Activated T-cell treated with anti-CD3 and anti-CD28 coated beads, Interleukin-2, amount 50 U/mL, for 72 hours (primary cell): ENCODE data around the gene IRF1. TPM values are rescaled to one million over a fixed set of nuclear protein-coding genes. Genes with fewer than 3 reads are reported as not detected.

Experiments
- ATAC-seq, 2 donors: fragments of 150-1000 bp; cut with Tn5 transposase; replicated peaks in 1 of 2; 2 replicates each; pipeline ENCODE4 v1.10.0; 2021; ENCODE audit warnings: moderate library complexity in 2 of 2, mild to moderate bottlenecking in 1 of 2
- DNase-seq, 2 donors: peaks; one replicate each; pipeline ENCODE4 v3.0.0; 2021 to 2022; ENCODE audit warnings: mixed read lengths in 1 of 2
- H3K27ac Mint-ChIP-seq: one replicate; pipeline ENCODE4 v1.8.0; 2022; ENCODE audit warnings: mild to moderate bottlenecking, moderate library complexity, mixed read lengths
- H3K27me3 Mint-ChIP-seq: one replicate; pipeline ENCODE4 v1.8.0; 2022; ENCODE audit warnings: low read depth, mixed read lengths
- H3K36me3 Mint-ChIP-seq, 2 donors: one replicate each; pipeline ENCODE4 v1.8.0; 2022; ENCODE audit warnings: mixed read lengths in 2 of 2, mild to moderate bottlenecking in 1 of 2; ENCODE audit not compliant: insufficient read depth in 2 of 2
- H3K4me1 Mint-ChIP-seq: one replicate; pipeline ENCODE4 v1.8.0; 2022; ENCODE audit warnings: low read depth, mixed read lengths
- H3K4me3 Mint-ChIP-seq, 2 donors: one replicate each; pipeline ENCODE4 v1.8.0; 2022; ENCODE audit warnings: mild to moderate bottlenecking in 2 of 2, mixed read lengths in 2 of 2, moderate library complexity in 2 of 2
- H3K9me3 Mint-ChIP-seq, 2 donors: one replicate each; pipeline ENCODE4 v1.8.0; 2022; ENCODE audit warnings: mixed read lengths in 2 of 2
- total RNA-seq, 2 donors: library from RNA; stranded (reverse); gene quantifications; one replicate each; pipeline ENCODE4 v1.2.3, GENCODE V29; 2022

IRF1 gene
- total RNA-seq, 2 donors from 2014 or later = 212 to 226 TPM

DNA sequence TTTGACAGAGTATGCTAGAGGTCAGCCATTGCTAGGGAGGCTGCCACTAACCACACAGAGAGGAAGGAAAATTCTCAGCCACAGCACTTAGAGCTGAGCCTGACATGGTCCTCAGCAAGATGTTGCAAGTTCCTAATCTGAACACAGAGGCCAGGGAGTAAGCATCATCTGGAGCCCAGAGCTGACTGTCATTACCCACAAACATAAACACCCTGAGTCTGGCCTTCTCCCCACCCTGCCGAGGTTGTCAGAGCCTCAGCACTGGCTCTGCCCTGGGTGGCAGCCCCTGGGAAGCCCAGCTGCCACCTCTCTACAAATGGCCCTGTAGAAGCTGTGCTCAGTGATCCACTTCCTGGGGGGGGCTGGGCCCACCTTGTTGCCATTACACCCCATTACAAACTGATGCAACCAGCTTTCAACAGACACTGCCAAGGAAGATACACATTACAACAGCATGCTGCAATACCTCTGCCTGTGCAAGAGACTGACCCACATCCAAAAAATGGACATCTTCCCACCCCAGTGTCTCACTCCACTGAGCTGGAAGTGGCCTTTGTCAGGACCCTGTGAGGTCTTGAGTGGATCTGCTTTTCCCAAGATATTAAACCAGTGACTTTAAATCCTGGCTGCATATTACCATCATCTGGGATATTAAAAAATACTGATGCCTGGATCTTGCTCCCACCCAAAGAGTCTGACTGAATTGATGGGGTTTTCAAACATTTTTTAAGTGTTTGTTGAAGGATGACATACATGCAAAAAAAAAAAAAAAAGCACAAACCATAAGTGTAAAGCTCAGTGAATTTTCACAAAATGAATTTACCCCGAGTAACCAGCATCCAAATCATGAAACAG lies 33.0 kb downstream of the IRF1 start:
- H3K4me3 Mint-ChIP-seq = peak overlapping the region; percentile 77 to 81
- H3K9me3 Mint-ChIP-seq = peaks cover 0 to 3% of the 10 kb centered on the region in 2 donors
- peaks cover 89% of the 10 kb centered on the region for H3K4me1 Mint-ChIP-seq
- peak; percentile 67 to 68 for ATAC-seq
- DNase-seq = peak; percentile 58 to 59
- H3K36me3 Mint-ChIP-seq = peaks cover 12 to 22% of the 10 kb centered on the region in 2 donors
- peaks cover 11% of the 10 kb centered on the region for H3K27me3 Mint-ChIP-seq
- peak overlapping the region; percentile 99 for H3K27ac Mint-ChIP-seq

DNA sequence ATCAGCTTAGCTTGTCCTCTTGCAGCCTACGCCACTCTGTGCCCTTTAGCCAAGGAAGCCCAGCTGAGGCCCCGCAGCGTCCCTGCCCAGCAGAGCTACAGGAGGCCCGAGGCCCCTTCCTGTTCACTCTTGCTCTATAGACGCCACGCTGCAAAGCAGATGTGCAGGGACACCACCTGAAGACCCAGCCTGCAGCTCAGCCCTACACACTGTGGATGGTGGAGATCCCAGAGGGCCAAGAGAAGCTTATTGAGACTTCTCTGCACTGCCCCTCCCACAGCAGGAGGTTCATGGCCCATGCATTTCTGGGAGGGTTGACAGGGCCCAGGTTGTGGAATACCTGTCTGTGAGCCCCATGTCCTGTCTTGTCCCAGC lies 33.6 kb downstream of the IRF1 start:
- Mint-ChIP-seq H3K36me3 (peaks cover 12 to 22% of the 10 kb centered on the region in 2 donors), H3K9me3 (peaks cover 0 to 3% of the 10 kb centered on the region in 2 donors), H3K4me1 (peaks cover 87% of the 10 kb centered on the region), H3K27ac (peak overlapping the region; percentile 99), H3K27me3 (peaks cover 9% of the 10 kb centered on the region), H3K4me3 (peak overlapping the region; percentile 77 to 81)
- DNase-seq (no peak), ATAC-seq (peak; percentile 14 to 16)

DNA sequence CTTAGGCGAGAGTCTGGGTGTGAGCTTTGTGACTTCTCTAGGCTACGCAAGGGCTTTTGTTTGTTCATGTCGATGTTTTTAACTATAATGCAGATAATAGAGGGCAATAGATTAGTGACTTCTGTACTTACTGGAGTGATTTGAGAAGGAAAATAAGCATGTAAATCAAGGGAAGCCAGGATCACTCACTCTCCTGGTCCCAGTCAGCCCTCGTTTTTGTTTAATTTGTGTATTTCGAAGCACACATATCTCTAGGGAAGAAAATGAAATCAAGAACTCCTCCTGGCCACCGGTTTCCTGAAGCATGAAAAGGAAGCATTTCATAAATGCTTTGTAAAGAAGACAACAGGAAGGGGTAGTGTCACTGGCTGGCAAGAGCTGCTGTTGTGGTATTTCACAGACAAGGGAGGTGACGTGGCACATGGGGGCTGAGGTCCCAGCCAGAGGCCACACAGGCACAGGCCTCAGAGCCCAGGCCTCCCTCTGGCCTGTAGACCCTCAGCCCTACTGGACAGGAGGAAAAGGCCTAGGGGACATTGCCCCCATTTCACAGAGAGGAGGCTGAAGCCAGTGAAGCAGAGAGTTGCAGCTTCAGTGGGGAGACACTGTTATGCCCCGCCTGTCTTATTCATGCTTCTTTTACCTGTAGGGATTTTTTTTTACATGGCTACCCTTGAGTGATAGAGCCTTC lies 34.1 kb downstream of the IRF1 start:
- Mint-ChIP-seq H3K4me1 (peaks cover 83% of the 10 kb centered on the region), H3K27ac (peak overlapping the region; percentile 99), H3K4me3 (peak overlapping the region; percentile 77 to 81), H3K27me3 (peaks cover 9% of the 10 kb centered on the region), H3K9me3 (peaks cover 0 to 3% of the 10 kb centered on the region in 2 donors), H3K36me3 (peaks cover 12 to 20% of the 10 kb centered on the region in 2 donors)
- ATAC-seq = peak; percentile 60 to 66
- DNase-seq = peak; percentile 69 to 73

DNA sequence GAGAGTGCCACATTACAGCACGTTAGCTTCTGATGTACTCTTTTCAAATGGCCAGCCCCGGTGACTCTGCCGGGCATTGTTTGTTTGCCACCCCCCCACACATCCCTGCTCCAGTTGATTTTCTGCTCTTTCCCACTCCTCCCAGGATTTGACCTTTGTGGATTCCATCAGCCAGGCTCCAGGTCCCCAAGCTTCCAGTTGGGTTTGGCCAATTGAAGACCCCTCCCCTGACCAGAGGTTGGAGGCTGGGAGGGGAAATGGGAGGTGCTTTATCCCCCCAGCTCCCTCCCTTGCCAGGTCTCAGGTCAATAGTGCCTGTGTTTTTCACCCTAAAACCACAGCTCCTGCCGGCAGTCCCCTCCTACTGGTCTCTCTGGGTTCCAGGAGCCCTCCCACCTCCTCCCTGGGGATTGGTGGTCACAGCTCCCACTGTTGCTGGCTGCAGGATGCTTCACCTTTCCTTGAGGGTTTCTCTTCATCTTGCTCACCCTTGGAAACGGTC lies 34.9 kb downstream of the IRF1 start:
- Mint-ChIP-seq H3K9me3 (peaks cover 0 to 3% of the 10 kb centered on the region in 2 donors), H3K36me3 (peaks cover 10 to 14% of the 10 kb centered on the region in 2 donors), H3K4me1 (peaks cover 79% of the 10 kb centered on the region), H3K4me3 (peak overlapping the region; percentile 77 to 81), H3K27ac (peak overlapping the region; percentile 99), H3K27me3 (peaks cover 3% of the 10 kb centered on the region)
- ATAC-seq (no peak), DNase-seq (no peak)

DNA sequence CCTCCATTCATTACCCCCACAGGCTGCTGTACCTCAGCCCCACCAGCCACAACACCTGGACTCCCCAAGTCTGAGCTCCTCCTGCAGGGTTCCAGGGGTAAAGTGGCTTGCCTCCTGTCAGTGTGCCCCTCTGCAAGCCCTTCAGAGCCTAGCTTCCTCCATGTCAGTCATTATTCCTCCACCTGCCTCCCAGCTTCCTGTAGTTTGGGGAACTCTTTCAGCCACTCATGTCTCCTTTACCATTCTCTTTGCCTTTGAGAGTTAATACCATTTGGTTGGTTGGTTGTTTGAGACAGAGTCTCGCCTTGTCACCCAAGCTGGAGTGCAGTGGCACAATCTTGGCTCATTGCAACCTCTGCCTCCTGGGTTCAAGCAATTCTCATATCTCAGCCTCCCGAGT lies 36.2 kb downstream of the IRF1 start:
- DNase-seq (no peak), ATAC-seq (no peak)
- Mint-ChIP-seq H3K27me3 (no peaks in the 10 kb centered on the region), H3K27ac (peak overlapping the region; percentile 13), H3K9me3 (peaks cover 0 to 2% of the 10 kb centered on the region in 2 donors), H3K4me3 (no peak overlapping the region), H3K36me3 (peaks cover 5 to 9% of the 10 kb centered on the region in 2 donors), H3K4me1 (peaks cover 66% of the 10 kb centered on the region)

DNA sequence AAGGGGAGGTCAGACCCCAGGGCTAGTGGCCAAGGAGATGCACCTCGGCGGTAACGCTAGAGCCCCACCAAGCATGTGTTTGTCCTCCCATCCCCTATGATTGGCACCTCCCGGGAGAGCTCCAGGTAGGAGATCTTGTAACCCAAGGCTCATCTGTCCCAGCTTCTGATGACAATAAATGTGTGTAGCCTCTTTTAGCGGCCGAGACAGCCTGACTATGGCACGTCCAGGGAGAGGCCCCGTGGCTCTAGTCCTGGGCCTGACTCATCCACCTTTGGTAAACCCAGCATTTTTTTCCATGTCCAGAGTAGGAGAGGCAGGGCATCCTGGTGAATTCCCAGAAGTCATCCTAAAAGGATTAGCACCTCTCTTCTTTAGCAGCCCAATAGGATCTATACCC lies 39.2 kb downstream of the IRF1 start:
- Mint-ChIP-seq H3K9me3 (peaks cover 2 to 3% of the 10 kb centered on the region in 2 donors), H3K4me1 (peaks cover 59% of the 10 kb centered on the region), H3K27ac (no peak overlapping the region), H3K27me3 (no peaks in the 10 kb centered on the region), H3K36me3 (peaks cover 13 to 24% of the 10 kb centered on the region in 2 donors), H3K4me3 (no peak overlapping the region)
- no peak for DNase-seq
- ATAC-seq = no peak

DNA sequence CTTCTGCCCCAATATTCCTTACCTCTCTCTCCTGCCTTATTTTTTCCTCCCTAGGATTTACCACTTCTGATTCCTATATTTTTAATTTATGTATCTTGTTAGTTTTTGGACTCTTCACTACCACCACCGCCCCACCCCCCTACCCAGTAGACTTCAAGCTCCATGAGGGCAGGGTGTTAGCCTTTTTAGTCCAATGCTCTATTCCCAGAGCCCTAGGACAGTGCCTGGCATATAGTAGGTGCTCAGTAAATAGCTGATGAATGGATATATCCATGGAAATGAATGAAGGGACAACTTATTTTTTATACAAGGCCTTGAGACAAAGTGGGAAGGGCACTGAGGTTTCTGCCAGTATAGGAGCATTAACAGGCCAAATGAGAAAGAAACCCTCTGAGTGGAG lies 41.5 kb downstream of the IRF1 start:
- Mint-ChIP-seq H3K27me3 (no peaks in the 10 kb centered on the region), H3K4me3 (no peak overlapping the region), H3K9me3 (peaks cover 2 to 3% of the 10 kb centered on the region in 2 donors), H3K36me3 (peaks cover 12 to 17% of the 10 kb centered on the region in 2 donors), H3K4me1 (peaks cover 48% of the 10 kb centered on the region), H3K27ac (no peak overlapping the region)
- ATAC-seq (no peak), DNase-seq (no peak)

DNA sequence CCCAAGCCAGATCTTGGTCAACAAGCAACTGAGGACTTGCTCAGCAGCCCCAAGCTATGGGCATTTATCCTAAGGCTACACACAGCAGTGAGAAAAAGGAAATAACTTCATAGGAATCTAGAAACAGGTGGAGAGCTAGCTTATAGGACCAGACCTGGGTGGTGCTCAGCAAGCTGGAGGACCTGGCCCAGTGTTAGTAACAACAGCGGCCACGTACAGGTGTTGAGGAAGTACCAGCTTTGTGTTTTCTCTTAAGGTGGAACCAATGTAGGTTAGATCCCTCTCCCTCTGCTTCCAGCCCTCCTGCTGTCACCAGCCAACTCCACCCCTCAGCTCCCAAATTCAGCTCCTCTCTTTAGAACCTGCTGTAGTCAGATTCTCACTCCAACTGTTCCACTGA lies 43.4 kb downstream of the IRF1 start:
- DNase-seq (no peak), ATAC-seq (no peak)
- Mint-ChIP-seq H3K4me3 (no peak overlapping the region), H3K27me3 (no peaks in the 10 kb centered on the region), H3K36me3 (peaks cover 8 to 15% of the 10 kb centered on the region in 2 donors), H3K27ac (no peak overlapping the region), H3K4me1 (peaks cover 47% of the 10 kb centered on the region), H3K9me3 (peaks cover 0 to 3% of the 10 kb centered on the region in 2 donors)

DNA sequence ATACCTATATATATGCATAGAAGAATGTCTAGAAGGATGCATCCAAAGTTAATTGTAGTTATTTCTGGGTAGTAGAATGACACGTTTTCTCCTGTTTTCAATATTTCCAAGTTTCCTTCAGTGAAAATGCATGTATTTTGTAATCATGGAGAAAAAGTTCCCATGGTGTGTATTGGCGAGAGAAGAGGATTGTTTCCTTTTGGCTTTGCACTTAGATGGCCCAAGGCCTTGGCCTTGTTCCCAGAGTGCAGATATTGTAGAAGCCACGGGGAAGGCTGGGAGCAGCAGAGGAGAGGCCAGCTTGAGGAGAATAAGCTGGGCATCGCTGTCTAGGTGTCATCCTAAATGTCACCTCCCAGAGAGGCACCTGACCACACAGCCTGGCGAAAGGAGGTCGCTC lies 44.0 kb downstream of the IRF1 start:
- Mint-ChIP-seq H3K36me3 (peaks cover 8 to 15% of the 10 kb centered on the region in 2 donors), H3K4me3 (no peak overlapping the region), H3K27ac (no peak overlapping the region), H3K4me1 (peaks cover 52% of the 10 kb centered on the region), H3K9me3 (peaks cover 0 to 3% of the 10 kb centered on the region in 2 donors), H3K27me3 (no peaks in the 10 kb centered on the region)
- DNase-seq (no peak), ATAC-seq (no peak)

DNA sequence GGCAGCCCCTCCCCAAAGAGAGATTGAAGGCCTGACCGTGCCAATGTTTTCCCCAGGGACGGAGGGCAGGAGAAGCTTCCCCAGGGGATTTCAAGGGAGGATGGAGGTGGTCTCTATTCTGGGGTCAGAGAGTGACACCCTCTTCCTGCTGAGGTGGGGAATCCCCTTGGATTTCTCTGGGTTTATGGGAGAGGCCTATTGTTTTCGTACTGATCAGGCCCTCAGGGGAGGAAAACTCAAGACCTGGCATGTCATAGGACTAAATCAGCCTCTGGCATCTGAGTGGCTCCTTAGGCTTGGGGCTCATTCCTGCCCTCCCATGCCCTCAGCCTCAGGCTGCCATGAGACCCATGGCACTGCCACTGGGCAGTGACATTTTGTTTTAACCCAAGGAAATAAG lies 44.6 kb downstream of the IRF1 start:
- H3K36me3 Mint-ChIP-seq = peaks cover 8 to 15% of the 10 kb centered on the region in 2 donors
- no peak for DNase-seq
- no peak overlapping the region for H3K4me3 Mint-ChIP-seq

DNA sequence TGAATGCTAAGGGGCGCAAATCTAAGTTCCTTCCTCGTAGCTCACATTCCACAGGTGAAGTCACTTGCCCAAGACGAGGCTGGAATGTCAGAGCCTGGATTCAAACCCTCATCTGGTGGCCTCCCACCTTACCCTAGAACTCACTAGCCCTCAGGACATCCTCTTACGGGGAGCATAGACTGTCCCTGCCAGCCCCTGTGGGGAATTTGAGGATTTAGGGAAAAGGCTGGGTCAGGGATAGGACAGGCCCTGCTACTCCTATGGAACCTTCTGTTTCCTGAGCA lies 45.0 kb downstream of the IRF1 start:
- ATAC-seq (no peak), DNase-seq (no peak)
- Mint-ChIP-seq H3K4me1 (peaks cover 62% of the 10 kb centered on the region), H3K36me3 (peaks cover 8 to 15% of the 10 kb centered on the region in 2 donors), H3K27me3 (no peaks in the 10 kb centered on the region), H3K4me3 (no peak overlapping the region), H3K9me3 (peaks cover 0 to 3% of the 10 kb centered on the region in 2 donors), H3K27ac (no peak overlapping the region)

More for the DNA sequence above, 44.6 kb downstream of the IRF1 start:
- no peak for ATAC-seq
- Mint-ChIP-seq H3K27me3 (no peaks in the 10 kb centered on the region), H3K9me3 (peaks cover 0 to 3% of the 10 kb centered on the region in 2 donors), H3K4me1 (peaks cover 59% of the 10 kb centered on the region), H3K27ac (no peak overlapping the region)

DNA sequence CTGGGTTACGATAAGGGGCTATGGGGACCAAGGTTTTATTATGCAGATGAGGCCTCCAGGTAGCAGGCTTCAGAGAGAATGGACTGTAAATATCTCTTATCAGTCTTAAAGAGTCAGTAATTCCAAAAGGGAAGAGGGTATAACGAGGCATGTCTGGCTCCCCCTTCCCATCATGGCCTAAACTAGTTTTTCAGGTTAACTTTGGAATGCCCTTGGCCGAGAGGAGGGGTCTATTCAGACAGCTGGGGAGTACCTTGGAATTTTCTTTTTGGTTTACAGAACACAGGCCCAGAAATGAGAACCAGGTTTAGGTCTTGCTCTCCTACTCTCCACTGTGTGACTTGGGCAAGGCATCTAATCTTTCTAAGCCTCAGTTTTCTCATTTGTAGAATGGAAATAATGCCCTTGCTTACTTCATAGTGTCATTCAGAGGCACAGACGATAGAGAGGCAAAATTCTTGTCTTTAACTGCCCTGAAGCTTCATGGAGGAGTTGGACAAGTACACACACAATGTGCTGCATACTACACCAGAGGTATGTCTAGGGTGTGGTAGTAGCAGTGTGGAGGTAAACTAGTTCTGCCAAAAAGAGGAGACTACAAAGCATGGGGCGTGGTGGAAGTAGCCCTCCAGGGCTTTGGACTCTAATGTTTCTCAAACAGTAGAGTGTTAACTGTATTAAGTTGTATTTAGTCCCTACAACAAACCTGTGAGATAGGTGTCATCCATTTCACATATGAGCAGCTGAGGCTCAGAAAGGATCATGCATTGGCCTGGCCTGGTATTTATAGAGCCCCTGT lies 45.5 kb downstream of the IRF1 start:
- Mint-ChIP-seq H3K27me3 (no peaks in the 10 kb centered on the region), H3K4me3 (no peak overlapping the region), H3K36me3 (peaks cover 8 to 15% of the 10 kb centered on the region in 2 donors), H3K27ac (no peak overlapping the region), H3K4me1 (peaks cover 67% of the 10 kb centered on the region), H3K9me3 (peaks cover 0 to 3% of the 10 kb centered on the region in 2 donors)
- ATAC-seq = no peak
- DNase-seq = no peak
